Measurements from ENCODE around the gene YPEL4.

Gene YPEL4

DNA sequence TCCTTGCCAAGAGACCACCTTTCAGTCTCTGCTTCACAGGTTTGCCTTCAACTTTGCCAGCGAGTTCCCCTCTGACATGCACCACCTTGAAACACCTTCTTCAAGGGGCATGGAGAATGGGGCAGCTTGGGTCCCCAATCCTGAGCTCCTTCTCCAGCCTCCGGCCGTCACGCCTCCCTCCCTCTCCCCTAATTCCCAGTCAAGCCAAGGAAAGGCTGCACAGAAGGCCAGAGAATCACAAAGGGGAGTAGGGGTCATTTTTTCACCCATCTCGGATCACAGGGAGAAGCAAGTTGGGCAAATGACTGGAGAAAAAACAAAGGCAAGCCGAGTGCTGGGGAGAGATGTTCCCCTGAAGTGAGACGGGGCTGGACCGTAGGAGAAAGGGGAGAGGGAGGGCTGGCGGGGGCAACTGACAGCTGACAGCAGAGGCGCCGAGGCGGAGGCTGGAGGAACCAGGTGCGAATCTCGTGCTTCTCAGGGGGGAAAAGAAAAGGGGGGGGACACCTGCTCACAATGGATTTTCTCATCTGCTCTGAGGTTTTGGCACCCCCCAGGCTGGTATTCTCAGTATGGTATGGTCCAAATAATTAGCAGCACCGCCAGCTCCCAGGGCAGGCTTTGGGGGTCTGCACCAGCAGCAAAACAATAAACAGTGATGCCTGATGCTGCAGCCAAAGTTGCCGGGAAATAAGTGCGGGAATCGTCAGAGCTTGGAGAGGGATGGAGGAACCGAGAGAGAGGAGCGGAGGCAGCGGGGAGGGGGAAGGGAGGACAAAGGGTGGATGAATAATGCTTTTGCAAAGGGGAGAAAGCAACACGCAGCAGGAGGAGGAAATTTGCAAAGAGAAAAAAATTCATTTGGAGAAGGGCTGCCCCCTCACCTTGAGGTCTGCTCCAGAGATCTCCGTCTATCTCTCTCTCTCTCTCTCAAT lies 644 bp downstream of the YPEL4 start:
- TF ChIP-seq, protein P1, sequence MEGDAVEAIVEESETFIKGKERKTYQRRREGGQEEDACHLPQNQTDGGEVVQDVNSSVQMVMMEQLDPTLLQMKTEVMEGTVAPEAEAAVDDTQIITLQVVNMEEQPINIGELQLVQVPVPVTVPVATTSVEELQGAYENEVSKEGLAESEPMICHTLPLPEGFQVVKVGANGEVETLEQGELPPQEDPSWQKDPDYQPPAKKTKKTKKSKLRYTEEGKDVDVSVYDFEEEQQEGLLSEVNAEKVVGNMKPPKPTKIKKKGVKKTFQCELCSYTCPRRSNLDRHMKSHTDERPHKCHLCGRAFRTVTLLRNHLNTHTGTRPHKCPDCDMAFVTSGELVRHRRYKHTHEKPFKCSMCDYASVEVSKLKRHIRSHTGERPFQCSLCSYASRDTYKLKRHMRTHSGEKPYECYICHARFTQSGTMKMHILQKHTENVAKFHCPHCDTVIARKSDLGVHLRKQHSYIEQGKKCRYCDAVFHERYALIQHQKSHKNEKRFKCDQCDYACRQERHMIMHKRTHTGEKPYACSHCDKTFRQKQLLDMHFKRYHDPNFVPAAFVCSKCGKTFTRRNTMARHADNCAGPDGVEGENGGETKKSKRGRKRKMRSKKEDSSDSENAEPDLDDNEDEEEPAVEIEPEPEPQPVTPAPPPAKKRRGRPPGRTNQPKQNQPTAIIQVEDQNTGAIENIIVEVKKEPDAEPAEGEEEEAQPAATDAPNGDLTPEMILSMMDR (IDR thresholded peaks at IDR 0.05): no peak
- no peak for TF ChIP-seq ZFX (IDR thresholded peaks at IDR 0.05; ENCODE audit: borderline replicate concordance)
- no peak overlapping the region for H3K27ac ChIP-seq

DNA sequence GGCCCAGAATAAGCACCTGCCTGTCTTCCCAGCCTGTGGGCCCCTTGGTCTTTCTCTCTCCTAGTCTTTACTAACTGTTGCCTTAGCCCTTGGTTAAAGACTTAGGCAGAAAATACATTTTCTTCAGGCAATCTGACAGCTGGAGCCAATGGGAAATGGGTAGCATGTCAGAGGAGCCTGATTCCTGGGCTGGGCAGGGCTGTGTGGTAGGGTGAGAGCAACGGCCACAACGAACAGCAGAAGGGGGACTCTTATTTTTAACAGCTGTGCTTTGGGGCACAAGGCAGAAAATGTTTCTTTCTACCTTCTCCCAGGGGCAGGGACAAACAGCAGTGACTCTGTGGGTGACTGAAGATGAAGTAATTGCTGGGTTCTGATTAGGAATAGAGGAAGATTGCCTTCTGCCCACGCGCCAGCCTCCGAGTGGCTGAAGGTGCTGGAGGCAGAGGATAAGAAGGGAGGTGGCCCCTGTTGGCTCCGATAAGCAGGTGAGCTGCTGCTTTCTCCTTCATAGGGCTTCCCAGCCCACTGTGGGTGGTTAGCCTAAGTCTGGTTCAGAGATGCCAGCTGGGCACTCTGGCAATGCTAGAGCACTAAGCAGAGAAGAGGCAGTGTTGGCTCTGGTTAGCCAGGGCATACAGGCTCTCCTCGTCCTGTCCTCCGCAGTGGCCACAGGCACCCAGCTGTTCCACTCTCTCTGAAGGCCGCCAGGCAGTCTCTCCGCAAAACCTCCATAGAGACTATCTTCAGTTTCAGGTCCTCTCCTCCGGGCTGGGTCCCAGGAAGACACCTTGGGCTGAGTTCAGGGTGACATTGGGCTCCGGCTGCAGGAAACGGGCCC lies 1.5 kb downstream of the YPEL4 start:
- TF ChIP-seq, protein P1 (IDR thresholded peaks at IDR 0.05): no peak
- no peak for TF ChIP-seq ZFX (IDR thresholded peaks at IDR 0.05; ENCODE audit: borderline replicate concordance)
- no peak overlapping the region for H3K27ac ChIP-seq

DNA sequence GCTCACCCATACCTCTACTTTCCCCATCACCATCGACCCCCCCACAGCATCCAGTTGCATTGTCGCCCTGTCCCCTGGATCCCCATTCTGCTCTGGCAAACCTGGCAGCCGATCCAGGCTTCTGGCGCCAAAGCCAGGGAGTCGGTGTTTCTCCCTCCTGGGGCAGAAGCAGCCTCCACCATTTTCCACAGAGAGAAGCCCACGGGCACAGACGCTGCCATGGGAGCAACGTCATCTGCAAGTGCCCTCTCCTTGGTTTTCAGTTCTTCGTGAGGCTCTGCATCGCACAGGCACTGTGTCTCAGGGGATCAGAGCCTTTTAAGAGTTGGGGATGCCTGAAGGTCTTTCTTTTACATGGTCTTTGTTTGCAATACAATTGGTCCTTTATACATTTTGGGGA lies 2.3 kb downstream of the YPEL4 start:
- no peak for TF ChIP-seq ZFX (IDR thresholded peaks at IDR 0.05; ENCODE audit: borderline replicate concordance)
- TF ChIP-seq, protein P1 (IDR thresholded peaks at IDR 0.05): no peak
- no peak overlapping the region for H3K27ac ChIP-seq

DNA sequence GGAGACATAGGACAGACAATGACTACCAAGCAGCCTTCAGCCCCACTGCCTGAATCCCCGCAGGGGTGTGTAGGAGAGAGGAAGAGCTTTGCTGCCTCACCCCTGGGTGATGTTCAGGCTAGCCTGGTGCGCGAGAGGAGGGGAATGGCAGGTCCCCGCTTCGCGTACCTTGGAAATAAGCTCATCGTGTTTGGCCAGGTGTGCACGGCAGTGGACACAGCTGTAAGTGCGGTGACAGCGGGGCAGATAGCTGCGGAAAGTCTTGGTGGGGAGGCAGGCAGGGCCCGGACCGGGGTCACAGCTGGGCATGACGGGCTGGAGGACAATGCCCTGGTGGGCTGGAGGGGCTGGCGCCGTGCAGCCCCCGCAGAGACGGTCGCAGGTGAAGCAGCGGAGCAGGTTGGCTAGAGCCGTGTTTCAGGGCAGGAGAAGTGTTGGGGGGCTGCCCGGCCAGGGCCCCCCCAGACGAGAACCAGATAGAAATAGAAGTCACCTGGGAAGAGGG lies 2.9 kb downstream of the YPEL4 start:
- H3K27ac ChIP-seq: no peak overlapping the region

DNA sequence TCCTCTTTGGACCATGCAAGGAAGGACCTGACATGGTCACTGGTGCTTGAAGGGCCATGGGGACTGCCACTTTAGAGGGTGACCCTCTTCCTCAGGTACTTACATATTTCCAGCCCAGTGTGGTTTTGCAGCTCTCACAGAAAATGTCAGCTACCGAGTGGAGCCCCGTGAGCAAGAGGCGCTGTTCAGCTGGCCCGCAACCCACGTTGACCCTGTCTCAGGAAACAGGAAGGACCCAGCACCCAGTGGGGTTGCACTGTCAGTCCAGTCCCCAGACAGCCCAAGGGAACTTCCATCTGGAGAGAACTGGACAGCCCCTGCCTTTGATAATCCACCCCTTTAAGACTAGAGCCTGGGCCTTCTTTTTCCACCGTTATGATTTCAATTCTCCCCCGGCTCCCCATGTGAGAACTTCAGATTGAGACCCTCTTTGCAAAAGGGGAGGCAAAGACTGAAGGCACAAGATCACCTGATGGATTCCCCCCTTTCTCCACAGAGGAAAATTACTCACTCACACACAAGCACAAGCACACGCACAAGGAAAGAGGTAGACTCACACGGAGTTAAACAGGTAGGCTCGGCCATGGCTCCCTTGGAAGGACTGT lies 3.4 kb downstream of the YPEL4 start:
- H3K27ac ChIP-seq: no peak overlapping the region
- TF ChIP-seq ZFX (IDR thresholded peaks at IDR 0.05; ENCODE audit: borderline replicate concordance): no peak
- TF ChIP-seq, protein P1 (IDR thresholded peaks at IDR 0.05): no peak

More for the DNA sequence above, 2.9 kb downstream of the YPEL4 start:
- TF ChIP-seq, protein P1 (IDR thresholded peaks at IDR 0.05): no peak
- TF ChIP-seq ZFX (IDR thresholded peaks at IDR 0.05; ENCODE audit: borderline replicate concordance): no peak

DNA sequence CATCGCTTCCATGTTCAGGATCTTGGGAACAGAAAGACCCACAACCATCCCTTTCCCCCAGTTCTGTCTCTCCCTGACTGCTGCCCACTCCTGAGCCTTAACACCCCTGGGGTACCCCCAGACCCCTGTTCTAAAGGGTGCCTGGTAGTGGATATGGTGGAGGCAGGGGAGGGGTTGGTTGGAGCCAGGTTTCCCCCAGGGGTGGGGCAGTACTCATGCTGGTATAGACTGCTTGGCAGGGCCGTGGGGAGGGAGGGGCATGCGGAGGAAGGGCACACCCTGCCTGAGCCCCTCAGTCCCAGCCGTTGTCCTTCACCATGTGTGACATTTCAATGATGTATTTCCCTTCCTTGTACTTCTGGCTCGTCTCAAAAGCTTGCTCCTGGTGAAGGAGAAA lies 4.0 kb downstream of the YPEL4 start:
- no peak overlapping the region for H3K27ac ChIP-seq
- no peak for TF ChIP-seq ZFX (IDR thresholded peaks at IDR 0.05; ENCODE audit: borderline replicate concordance)
- TF ChIP-seq, protein P1 (IDR thresholded peaks at IDR 0.05): no peak

All from 22Rv1 (cell line).